IMR-90 (cell line): ENCODE results near the gene FSTL1. TPM values are rescaled to one million over a fixed set of nuclear protein-coding genes. Genes with fewer than 3 reads are reported as not detected.

Source experiments
- ATAC-seq: fragments of 200-7000 bp; cut with Tn5 transposase; 2 replicates; pipeline ENCODE4 v1.9.1; 2020; ENCODE audit warnings: low read depth, mild to moderate bottlenecking, moderate library complexity
- BruUV-seq: library from RNA; stranded (reverse); fragments of 400-500 nt; replicated peaks from 2 replicates; lab custom pipeline; 2021; lab: Mats Ljungman, UMichigan
- CTCF ChIA-PET: fragments of 300-600 bp; formaldehyde crosslinking; extraction: SDS; loops from one replicate; lab custom pipeline; 2021; ENCODE audit warnings: antibody characterized with exemption; lab: Yijun Ruan, JAX
- POLR2A ChIA-PET: fragments of 300-600 bp; sonication (Branson Sonifier 250); formaldehyde crosslinking; loops from one replicate; lab custom pipeline; 2022; ENCODE audit warnings: antibody characterized with exemption; ENCODE audit not compliant: unreplicated experiment; lab: Charles Lee
- DNase-seq: peaks from one replicate; pipeline ENCODE4 v3.0.0; 2013
- H2AFZ ChIP-seq: replicated peaks from 2 replicates; pipeline ENCODE3; 2013; ENCODE audit warnings: low read length, mild to moderate bottlenecking; ENCODE audit not compliant: poor library complexity
- H2AK5ac ChIP-seq: 2 replicates; pipeline ENCODE4 v1.6.1; 2013; ENCODE audit warnings: low read depth, low read length, inconsistent platforms
- H2AK9ac ChIP-seq: replicated peaks from 2 replicates; pipeline ENCODE3; 2013; ENCODE audit warnings: mild to moderate bottlenecking, low read depth, low read length, moderate library complexity; ENCODE audit not compliant: poor library complexity
- H2BK120ac ChIP-seq: 2 replicates; pipeline ENCODE4 v1.6.1; 2013; ENCODE audit warnings: low read depth, low read length, inconsistent platforms
- H2BK15ac ChIP-seq: 3 replicates; pipeline ENCODE4 v1.6.1; 2013; ENCODE audit warnings: low read depth, low read length, inconsistent platforms
- H2BK20ac ChIP-seq: 2 replicates; pipeline ENCODE4 v1.6.1; 2013; ENCODE audit warnings: low read depth, mild to moderate bottlenecking, inconsistent platforms, low read length, moderate library complexity
- H2BK5ac ChIP-seq: 2 replicates; pipeline ENCODE4 v1.6.1; 2013; ENCODE audit warnings: mild to moderate bottlenecking, low read depth, low read length, inconsistent platforms; ENCODE audit not compliant: poor library complexity, severe bottlenecking
- H3K14ac ChIP-seq: replicated peaks from 2 replicates; pipeline ENCODE4 v1.6.1; 2013; ENCODE audit warnings: low read depth, low read length, inconsistent platforms
- H3K18ac ChIP-seq: 2 replicates; pipeline ENCODE4 v1.6.1; 2013; ENCODE audit warnings: low read depth, low read length, control low read depth
- H3K23ac ChIP-seq: 2 replicates; pipeline ENCODE4 v1.6.1; 2013; ENCODE audit warnings: low read depth, low read length, inconsistent platforms
- H3K27ac ChIP-seq: 2 replicates; pipeline ENCODE4 v1.5.1; 2013; ENCODE audit warnings: mild to moderate bottlenecking, control low read depth, low read length; ENCODE audit not compliant: insufficient read depth
- H3K27me3 ChIP-seq: 2 replicates; pipeline ENCODE4 v1.6.1; 2013; ENCODE audit warnings: low read length; ENCODE audit not compliant: control insufficient read depth, insufficient read depth
- H3K36me3 ChIP-seq: 2 replicates; pipeline ENCODE4 v1.6.1; 2013; ENCODE audit warnings: low read length, mixed read lengths; ENCODE audit not compliant: control insufficient read depth, insufficient read depth
- H3K4ac ChIP-seq: 2 replicates; pipeline ENCODE4 v1.6.1; 2013; ENCODE audit warnings: low read depth, low read length, inconsistent platforms
- H3K4me1 ChIP-seq: 2 replicates; pipeline ENCODE4 v1.6.1; 2013; ENCODE audit warnings: low read length, mixed read lengths; ENCODE audit not compliant: control insufficient read depth, insufficient read depth
- H3K4me2 ChIP-seq: 2 replicates; pipeline ENCODE4 v1.6.1; 2013; ENCODE audit warnings: low read depth, mild to moderate bottlenecking, control low read depth, low read length, moderate library complexity
- H3K4me3 ChIP-seq: 2 replicates; pipeline ENCODE4 v1.5.1; 2013; ENCODE audit warnings: low read depth, mild to moderate bottlenecking, control low read depth, low read length, moderate library complexity; ENCODE audit not compliant: insufficient read depth
- H3K56ac ChIP-seq: 2 replicates; pipeline ENCODE4 v1.6.1; 2013; ENCODE audit warnings: low read length, inconsistent platforms; ENCODE audit not compliant: insufficient read depth; ENCODE audit errors: extremely low read depth
- H3K79me1 ChIP-seq, 2 experiments: 2 replicates each; pipeline ENCODE4 v1.6.1; 2013; ENCODE audit warnings: low read length in 2 of 2, inconsistent platforms in 1 of 2, low read depth in 1 of 2
- H3K9ac ChIP-seq: 2 replicates; pipeline ENCODE4 v1.6.1; 2013; ENCODE audit warnings: low read depth, low read length, control low read depth
- H3K9me1 ChIP-seq: 2 replicates; pipeline ENCODE4 v1.6.1; 2013; ENCODE audit warnings: low read length, inconsistent platforms; ENCODE audit not compliant: insufficient read depth
- H3K9me3 ChIP-seq: 2 replicates; pipeline ENCODE4 v1.6.1; 2013; ENCODE audit warnings: low read length; ENCODE audit not compliant: control insufficient read depth, insufficient read depth
- H4K20me1 ChIP-seq: 2 replicates; pipeline ENCODE4 v1.6.1; 2013; ENCODE audit warnings: low read length, inconsistent platforms; ENCODE audit not compliant: insufficient read depth
- H4K5ac ChIP-seq: 2 replicates; pipeline ENCODE4 v1.6.1; 2013; ENCODE audit warnings: mild to moderate bottlenecking, low read depth, low read length, control low read depth
- H4K8ac ChIP-seq, 2 experiments: 2 replicates each; pipeline ENCODE4 v1.6.1; 2013; ENCODE audit warnings: low read depth in 2 of 2, low read length in 2 of 2, control low read depth in 1 of 2, inconsistent platforms in 1 of 2
- H4K91ac ChIP-seq: 2 replicates; pipeline ENCODE4 v1.6.1; 2013; ENCODE audit warnings: low read depth, low read length, inconsistent platforms; ENCODE audit not compliant: insufficient read depth
- BHLHE40 ChIP-seq: fragments of 150-350 bp; IDR thresholded peaks from 2 replicates; pipeline ENCODE4 v1.6.1; 2016; ENCODE audit warnings: mild to moderate bottlenecking, low read depth, low read length
- CHD1 ChIP-seq: IDR thresholded peaks from 2 replicates; pipeline ENCODE4 v1.6.1; 2012; ENCODE audit warnings: low read depth, low read length, improper control_type of control experiment
- CTCF ChIP-seq: conservative IDR thresholded peaks from 2 replicates; pipeline ENCODE4 v1.5.1; 2012; ENCODE audit warnings: mild to moderate bottlenecking, low read depth, low read length, improper control_type of control experiment
- ELK1 ChIP-seq: fragments of 150-350 bp; IDR thresholded peaks from 2 replicates; pipeline ENCODE4 v1.6.1; 2016; ENCODE audit warnings: low read depth, mild to moderate bottlenecking, low read length, moderate library complexity, borderline replicate concordance
- MAZ ChIP-seq: IDR thresholded peaks from 2 replicates; pipeline ENCODE4 v1.6.1; 2012; ENCODE audit warnings: low read depth, mild to moderate bottlenecking, low read length, improper control_type of control experiment, moderate library complexity, borderline replicate concordance
- MXI1 ChIP-seq: IDR thresholded peaks from 2 replicates; pipeline ENCODE4 v1.6.1; 2012; ENCODE audit warnings: low read depth, mild to moderate bottlenecking, low read length, moderate library complexity, borderline replicate concordance
- NFE2L2 ChIP-seq: fragments of 150-350 bp; IDR thresholded peaks from 2 replicates; pipeline ENCODE4 v1.6.1; 2016; ENCODE audit warnings: low read depth, mild to moderate bottlenecking, low read length
- POLR2A ChIP-seq: IDR thresholded peaks from 2 replicates; pipeline ENCODE4 v1.6.1; 2012; ENCODE audit warnings: mild to moderate bottlenecking, low read depth, low read length
- RAD21 ChIP-seq: IDR thresholded peaks from 2 replicates; pipeline ENCODE4 v1.6.1; 2012; ENCODE audit warnings: low read length, improper control_type of control experiment
- RFX5 ChIP-seq: IDR thresholded peaks from 2 replicates; pipeline ENCODE4 v1.8.0; 2012; ENCODE audit warnings: low read depth, mild to moderate bottlenecking, low read length, moderate library complexity
- SMC3 ChIP-seq: fragments of 150-350 bp; IDR thresholded peaks from 2 replicates; pipeline ENCODE4 v1.6.1; 2016; ENCODE audit warnings: low read depth, mild to moderate bottlenecking, antibody characterized with exemption, low read length, moderate library complexity
- USF2 ChIP-seq: fragments of 150-350 bp; IDR thresholded peaks from 2 replicates; pipeline ENCODE4 v1.6.1; 2017; ENCODE audit warnings: mild to moderate bottlenecking, antibody characterized with exemption, low read length, low read depth
- WGBS, 2 experiments: methylation state at CpG; one replicate each; pipeline versions ENCODE4 v1.1.5 to v1.1.7; 2013; ENCODE audit warnings: missing lambda C conversion rate in 2 of 2; ENCODE audit not compliant: insufficient read length in 1 of 2; ENCODE audit errors: extremely low coverage in 2 of 2; 5-methylcytosine and 5-hydroxymethylcytosine counted together
- dilution Hi-C: fragments of 300-500 bp; cut with HindIII; formaldehyde crosslinking; loops from one replicate; pipeline ENCODE4 v1.14.3; 2018; ENCODE audit warnings: low sequenced_read_pairs; ENCODE audit not compliant: unreplicated experiment
- in situ Hi-C: fragments of 300-500 bp; cut with MboI; formaldehyde crosslinking; loops from 3 replicates; pipeline ENCODE4 v1.14.3; 2019; ENCODE audit warnings: low sequenced_read_pairs, inconsistent platforms, mixed read lengths
- intact Hi-C: fragments of 100-400 bp; cut with micrococcal nuclease; formaldehyde crosslinking; loops from 2 replicates; pipeline ENCODE4 v1.10.0; 2022
- polyA plus RNA-seq, 3 experiments: library from polyadenylated mRNA; depleted of rRNA; stranded (reverse); fragments of >200 nt; gene quantifications; 2 replicates each; pipeline ENCODE4 v1.2.3, GENCODE V29; 2012; ENCODE audit warnings: low replicate concordance in 1 of 3
- total RNA-seq: library from RNA; depleted of rRNA; stranded (reverse); fragments of >200 nt; gene quantifications from 2 replicates; pipeline ENCODE4 v1.2.3, GENCODE V29; 2012

The FSTL1 gene
- total and polyA plus RNA-seq, 2 of the 4 experiments (the other 2 are of a cell fraction): 864 to 1,642 TPM

GRCh38 chr3:120497818-120498217 is 47.0 kb upstream of the FSTL1 start:
- H2BK20ac ChIP-seq: peak overlapping the region; percentile 78; the same call in 1 of the 2 replicates
- H2AFZ ChIP-seq: no peak overlapping the region
- H3K9ac ChIP-seq: no peak overlapping the region; the same call in 1 of the 2 replicates
- H2BK120ac ChIP-seq: peak overlapping the region; percentile 76
- no TSS peak for BruUV-seq
- peak overlapping the region in 1 of 2 experiments; percentile 10; a peak in 2 of 4 replicates for H4K8ac ChIP-seq
- no peak overlapping the region for H2AK5ac ChIP-seq
- WGBS, 2 experiments: no CpG with 5 or more reads among the region's 2 CpGs
- ChIA-PET POLR2A (no interaction called here), CTCF (interaction anchor here (0.7 to 1.0 kb wide), 4 partner anchors 21 to 359 kb away, joined by 3 read pairs; no protein-coding TSS in a partner anchor)
- H3K27me3 ChIP-seq: no peaks in the 10 kb centered on the region
- H3K18ac ChIP-seq: peak overlapping the region; percentile 92; the same call in 1 of the 2 replicates
- TF ChIP-seq RAD21: no peak
- TF ChIP-seq POLR2A: no peak
- TF ChIP-seq RFX5: no peak
- no peak for TF ChIP-seq USF2
- no peak for TF ChIP-seq SMC3
- no peak for TF ChIP-seq ELK1
- no peak for TF ChIP-seq CHD1
- no peak for TF ChIP-seq MAZ
- no peak for TF ChIP-seq NFE2L2
- TF ChIP-seq MXI1: no peak
- no peak for TF ChIP-seq CTCF
- TF ChIP-seq BHLHE40: no peak
- H2BK5ac ChIP-seq: peak overlapping the region; percentile 94
- H3K79me1 ChIP-seq: peaks cover 0 to 3% of the 10 kb centered on the region in 2 experiments; a peak in 1 of 4 replicates
- peak overlapping the region; percentile 85; the same call in 1 of the 2 replicates for H3K4me2 ChIP-seq
- H2BK15ac ChIP-seq: no peak overlapping the region
- no peak overlapping the region for H3K14ac ChIP-seq
- dilution Hi-C loops (no loop called here), in situ Hi-C loops (no loop called here), intact Hi-C loops (loop anchor here (1.0 kb wide), 1 partner anchor 48 kb away; the partner anchor contains the start of gene FSTL1)
- peaks cover 3% of the 10 kb centered on the region for H3K4me1 ChIP-seq
- no peaks in the 10 kb centered on the region for H3K36me3 ChIP-seq
- DNase-seq (peak; percentile 27), ATAC-seq (no peak)
- peak overlapping the region; percentile 40; the same call in 1 of the 2 replicates for H3K56ac ChIP-seq
- no peak overlapping the region for H3K4me3 ChIP-seq
- H3K27ac ChIP-seq: peak overlapping the region; percentile 15; the same call in 1 of the 2 replicates
- H3K23ac ChIP-seq: peak overlapping the region; percentile 26; the same call in 1 of the 2 replicates
- peak overlapping the region; percentile 34; the same call in 1 of the 2 replicates for H4K91ac ChIP-seq
- no peak overlapping the region for H2AK9ac ChIP-seq
- H3K9me3 ChIP-seq: peaks cover 9% of the 10 kb centered on the region
- H3K9me1 ChIP-seq: no peaks in the 10 kb centered on the region
- peak overlapping the region; percentile 74; the same call in 1 of the 2 replicates for H4K5ac ChIP-seq
- H4K20me1 ChIP-seq: no peaks in the 10 kb centered on the region
- H3K4ac ChIP-seq: peak overlapping the region; percentile 49; the same call in 1 of the 2 replicates
